ENCODE results near the gene NBAS. TPM values are rescaled to one million over a fixed set of nuclear protein-coding genes. Genes with fewer than 3 reads are reported as not detected.

The NBAS gene
- total RNA-seq, 1 experiment from 2014 or later, result 32.5 TPM

GRCh38 chr2:15372019-15372418 is 189.1 kb downstream of the NBAS start:
- no peak overlapping the region for H3K4ac ChIP-seq (ENCODE audit: low read depth, low read length)
- H3K36me3 Mint-ChIP-seq (ENCODE audit: insufficient read depth in 1 of 3, low read depth in 3 of 3), result peaks cover 3 to 10% (median 6%) of the 10 kb centered on the region in 3 experiments; a peak in 4 of 7 replicates
- no peak overlapping the region for H2BK120ac ChIP-seq (ENCODE audit: low read depth, low read length, poor library complexity, severe bottlenecking)
- no peak overlapping the region for H4K91ac ChIP-seq (ENCODE audit: insufficient read length, low read depth, low read length)
- no peaks in the 10 kb centered on the region for H3K79me2 ChIP-seq (ENCODE audit: insufficient read depth, low read length)
- no peak overlapping the region for H2BK15ac ChIP-seq (ENCODE audit: low read depth, low read length)
- DNase-seq, result no peak
- no peak overlapping the region for H2AFZ ChIP-seq (ENCODE audit: low read length)
- no peak overlapping the region for H3K27ac ChIP-seq (ENCODE audit: insufficient read length, low read depth, low read length)
- no peak overlapping the region for H3T11ph ChIP-seq (ENCODE audit: low read length)
- H4K8ac ChIP-seq (replicated peaks; ENCODE audit: insufficient read length, low read depth, low read length), result no peak overlapping the region
- H3K9ac ChIP-seq (ENCODE audit: extremely low read depth, insufficient read length, low read length), result no peak overlapping the region
- no peak overlapping the region for H3K18ac ChIP-seq (ENCODE audit: insufficient read length, low read depth, low read length)
- no peak for TF ChIP-seq CTCF (conservative IDR thresholded peaks at IDR 0.05)
- no peaks in the 10 kb centered on the region for H3K9me3 ChIP-seq (ENCODE audit: control insufficient read depth, low read depth, low read length)
- 0 out of 2 replicates have a peak, but pooled peaks cover 4% of the 10 kb centered on the region for H3K4me1 ChIP-seq (ENCODE audit: insufficient read depth, low read length)
- H3K79me1 ChIP-seq (ENCODE audit: insufficient read depth, low read depth, low read length, poor library complexity, severe bottlenecking), result no peaks in the 10 kb centered on the region
- no peak overlapping the region for H3K4me3 Mint-ChIP-seq
- H2BK20ac ChIP-seq (ENCODE audit: low read depth, low read length, poor library complexity, severe bottlenecking), result no peak overlapping the region
- no peak overlapping the region for H2BK12ac ChIP-seq (ENCODE audit: insufficient read length, low read depth, low read length)
- H3K23me2 ChIP-seq (ENCODE audit: insufficient read length, low read depth, low read length, poor library complexity, severe bottlenecking), result no peaks in the 10 kb centered on the region
- WGBS (ENCODE audit: extremely low coverage, insufficient read length, low lambda C conversion rate), result no CpG with 5 or more reads among the region's 1 CpG
- no peaks in the 10 kb centered on the region for H3K9me3 Mint-ChIP-seq
- no peaks in the 10 kb centered on the region for H4K20me1 ChIP-seq (ENCODE audit: control insufficient read depth, insufficient read depth, insufficient read length)
- H3K27ac Mint-ChIP-seq, result 0 out of 7 replicates have a peak overlapping the region, but pooled peaks of 1 of the 3 experiments have one; percentile 34
- H3K23ac ChIP-seq (ENCODE audit: insufficient read length, low read depth, low read length), result no peak overlapping the region
- H2BK5ac ChIP-seq (ENCODE audit: insufficient read length, low read length), result no peak overlapping the region
- no peak overlapping the region for H3K56ac ChIP-seq (ENCODE audit: insufficient read length, low read depth, low read length)
- H3K4me1 Mint-ChIP-seq, result peaks cover 8 to 9% of the 10 kb centered on the region in 2 experiments
- no peak overlapping the region for H4K5ac ChIP-seq (ENCODE audit: insufficient read length, low read depth, low read length)
- no peaks in the 10 kb centered on the region for H3K27me3 ChIP-seq (ENCODE audit: insufficient read depth, low read length)
- no peaks in the 10 kb centered on the region for H3K27me3 Mint-ChIP-seq (ENCODE audit: low read depth)
- H2AK5ac ChIP-seq (ENCODE audit: insufficient read length, low read length), result no peak overlapping the region
- H3K4me2 ChIP-seq (ENCODE audit: insufficient read depth, insufficient read length, low read length), result no peak overlapping the region
- H3K14ac ChIP-seq (ENCODE audit: insufficient read depth, low read length), result no peak overlapping the region
